HG03575 (cell line): Measurements from ENCODE around the gene PIPOX.

Experiments used
- ATAC-seq: cut with Tn5 transposase; IDR thresholded peaks from one replicate; pipeline ENCODE4 v1.9.1; 2021; ENCODE audit not compliant: unreplicated experiment, insufficient number of reproducible peaks, low FRiP score; ENCODE audit errors: extremely low read depth

The PIPOX gene

DNA sequence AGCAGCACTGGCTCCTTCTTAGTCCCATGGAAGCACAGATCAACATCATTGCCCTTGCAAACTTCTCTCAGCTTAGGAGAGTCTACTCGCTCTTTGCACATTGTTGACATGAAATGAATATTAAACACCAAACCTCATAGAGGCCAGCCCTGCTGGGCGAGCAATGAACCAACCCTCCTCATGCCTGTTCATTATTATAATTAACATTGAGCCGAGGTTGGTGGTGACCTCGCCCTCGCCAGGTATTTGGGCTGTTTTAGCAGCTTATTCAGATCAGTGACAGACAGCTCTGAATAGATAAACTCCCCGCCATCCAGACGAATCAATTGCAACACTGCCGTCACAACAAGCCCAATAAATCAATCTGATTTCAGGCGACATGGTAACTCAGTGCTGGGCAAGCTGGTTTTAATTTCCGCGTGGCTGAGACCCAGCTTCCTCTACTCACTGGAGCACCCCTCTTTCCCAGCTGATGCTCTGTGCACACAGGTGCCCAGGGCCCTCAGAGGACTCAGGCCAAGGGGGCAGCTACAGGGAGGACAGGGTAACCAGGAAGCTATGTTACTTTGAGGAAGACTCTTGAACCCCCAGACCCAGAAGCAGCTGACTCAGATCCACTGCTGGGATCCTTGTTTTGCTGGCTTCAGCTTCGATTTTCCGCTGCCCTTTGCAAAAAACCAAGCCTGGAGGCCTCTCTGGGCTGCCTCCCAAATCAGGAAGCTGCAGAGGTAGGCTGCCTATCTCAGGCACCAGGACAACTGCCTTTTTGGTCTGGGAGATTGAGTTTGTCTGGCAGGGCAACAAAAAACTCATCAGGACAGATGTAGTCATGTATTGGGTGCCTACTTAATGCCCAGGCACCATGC, 26.4 kb upstream of the PIPOX start:
- ATAC-seq, result no peak

DNA sequence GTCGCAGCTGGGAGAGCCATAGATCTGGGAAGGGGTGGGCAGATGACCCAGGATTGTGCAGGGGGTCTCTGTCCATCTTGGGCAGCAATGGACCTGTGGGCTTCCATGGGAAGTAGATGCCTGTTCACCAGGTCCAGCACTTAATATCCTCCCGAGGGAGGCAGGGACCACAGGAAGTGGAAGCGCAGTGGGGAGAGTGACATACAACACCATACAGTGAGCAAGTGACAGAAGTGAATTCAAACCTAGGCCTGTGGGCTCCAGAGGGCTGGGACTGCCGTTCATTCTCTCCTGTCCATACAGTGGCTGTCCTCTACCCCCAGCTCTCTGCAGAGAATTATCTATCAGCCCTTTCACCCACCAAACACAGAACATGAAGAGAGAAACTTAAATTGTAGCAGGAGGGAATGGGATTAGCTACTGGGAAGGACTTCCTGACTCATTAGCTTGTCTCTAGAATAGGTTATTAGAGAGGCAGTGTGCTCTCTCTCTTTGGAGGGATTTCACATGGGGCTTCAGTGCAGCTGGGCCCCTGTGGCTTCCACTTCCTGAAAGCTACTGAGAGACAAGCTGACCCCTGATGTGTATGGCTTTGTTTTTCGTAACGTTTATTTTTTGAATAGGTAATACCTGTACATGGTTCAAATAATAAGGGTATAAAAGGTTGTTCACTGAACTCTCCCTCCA, 24.0 kb upstream of the PIPOX start:
- ATAC-seq, result no peak

DNA sequence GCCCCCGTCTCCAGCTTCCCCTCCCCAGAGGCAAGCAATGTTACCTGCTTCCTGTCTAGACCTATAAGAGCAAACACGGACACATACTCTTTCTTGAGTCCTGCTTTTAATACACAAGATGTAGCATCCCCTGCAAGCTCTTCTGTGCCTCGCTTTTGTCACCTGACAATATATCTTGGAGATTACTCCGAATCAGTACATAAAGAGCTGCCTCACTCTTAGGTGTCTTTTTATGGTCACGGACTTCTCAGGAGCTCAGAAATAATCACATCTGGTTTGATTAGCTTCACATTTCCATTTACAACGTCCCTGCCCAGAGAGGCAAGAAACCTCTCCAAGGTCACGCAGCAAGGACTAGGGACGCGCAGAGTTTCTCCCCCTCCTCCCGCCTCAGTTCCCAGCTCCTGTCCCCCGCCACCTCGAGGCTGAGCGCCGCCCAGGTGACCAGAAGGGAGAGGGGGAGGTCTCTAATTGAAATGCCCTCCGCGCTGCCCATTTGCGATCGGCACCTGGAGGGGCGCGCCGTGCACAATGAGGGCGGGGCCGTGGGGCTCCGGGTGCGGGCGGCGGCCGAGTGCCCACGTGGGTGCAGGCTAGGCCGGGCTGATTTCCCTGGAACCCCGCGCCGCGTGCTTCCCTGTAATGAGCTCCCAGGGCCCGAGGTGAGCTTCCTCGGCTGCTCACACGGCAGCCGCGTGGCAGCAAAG, 23.3 kb upstream of the PIPOX start:
- no peak for ATAC-seq

DNA sequence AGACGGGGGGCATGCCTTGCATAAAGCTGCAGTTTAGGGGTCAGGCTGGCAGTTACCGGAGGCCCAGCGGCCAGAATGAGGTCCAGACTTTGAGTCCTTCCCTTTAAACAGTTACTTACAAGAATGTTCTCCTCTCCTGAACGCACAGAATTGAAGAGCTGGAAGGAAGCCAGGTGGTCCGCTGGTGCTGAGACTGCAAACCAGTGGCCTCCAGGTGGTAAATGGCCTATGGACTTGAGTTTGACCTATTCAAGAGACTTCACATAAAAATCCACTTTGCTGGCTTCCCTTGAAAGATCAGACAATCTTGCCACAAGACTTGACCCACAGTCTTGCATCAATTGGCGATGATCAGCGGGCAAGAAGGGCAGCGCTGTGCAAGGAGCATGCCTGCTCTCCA, 22.4 kb upstream of the PIPOX start:
- ATAC-seq, result no peak

DNA sequence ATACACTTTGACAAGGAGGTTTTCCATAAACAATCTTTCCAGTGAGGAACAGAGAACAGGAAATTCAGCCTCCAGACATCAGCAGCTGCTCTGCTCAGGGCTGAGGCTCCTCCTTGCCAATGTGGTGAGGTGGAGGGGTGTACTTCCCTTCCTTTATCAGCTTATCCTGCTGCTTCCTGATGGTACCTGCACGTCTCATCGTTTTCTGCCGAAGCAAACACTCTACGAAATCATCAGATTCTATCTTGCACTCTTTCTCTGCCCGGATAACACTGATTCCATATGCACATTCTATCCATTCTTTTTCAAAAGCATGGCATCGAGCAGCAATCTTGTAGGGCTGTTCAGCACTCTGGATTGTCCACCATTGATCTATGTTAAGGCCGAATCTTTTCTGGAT, 21.7 kb upstream of the PIPOX start:
- no peak for ATAC-seq

DNA sequence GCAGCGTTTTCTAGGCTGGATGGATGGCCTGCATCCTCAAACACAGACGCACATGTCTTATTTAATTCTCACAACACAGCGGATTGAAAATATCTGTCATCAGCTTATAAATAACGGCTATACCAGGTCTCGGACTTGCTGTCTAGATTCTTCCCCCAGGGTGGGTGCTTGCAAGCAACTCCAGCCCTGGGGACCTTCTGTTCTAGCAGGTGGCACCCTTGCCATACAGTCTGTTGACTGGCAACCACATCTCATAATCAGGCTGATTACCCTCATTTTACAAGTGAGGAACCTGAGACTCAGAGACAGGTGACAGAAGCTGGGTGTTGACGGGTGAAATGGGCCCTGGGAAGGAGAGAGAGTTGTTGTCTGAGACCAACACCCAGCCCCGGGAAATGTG, 20.9 kb upstream of the PIPOX start:
- no peak for ATAC-seq

DNA sequence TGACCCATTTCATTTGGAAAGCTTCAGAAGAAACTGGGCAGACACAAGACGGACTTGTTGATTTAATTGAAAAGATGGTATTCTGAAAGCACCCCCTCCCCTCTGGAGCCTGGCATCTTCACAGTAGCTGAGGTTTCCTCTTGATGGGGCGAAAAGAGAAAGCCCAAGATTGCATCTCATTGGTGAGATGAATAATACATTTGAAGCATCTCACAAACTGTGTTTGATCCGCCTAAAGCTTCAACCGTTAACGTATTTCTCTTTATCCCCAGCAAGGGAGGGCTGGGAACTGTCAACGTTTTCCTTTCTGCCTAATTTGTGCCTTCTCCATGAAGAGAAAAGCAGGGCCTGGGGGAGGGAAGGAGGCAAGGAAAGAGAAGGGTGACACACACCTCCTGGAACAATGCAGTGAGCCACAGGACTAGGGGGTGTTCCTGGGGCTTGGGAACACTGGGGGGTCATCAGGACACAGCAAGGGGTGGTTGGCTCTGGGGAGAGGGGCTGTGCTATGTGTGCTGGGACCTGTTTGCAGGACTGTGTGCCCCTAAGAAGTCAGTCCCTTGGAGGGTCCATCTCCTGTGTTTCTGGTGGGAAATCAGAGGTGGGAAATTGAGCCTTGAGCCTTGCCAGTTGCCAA, 18.5 kb upstream of the PIPOX start:
- no peak for ATAC-seq

DNA sequence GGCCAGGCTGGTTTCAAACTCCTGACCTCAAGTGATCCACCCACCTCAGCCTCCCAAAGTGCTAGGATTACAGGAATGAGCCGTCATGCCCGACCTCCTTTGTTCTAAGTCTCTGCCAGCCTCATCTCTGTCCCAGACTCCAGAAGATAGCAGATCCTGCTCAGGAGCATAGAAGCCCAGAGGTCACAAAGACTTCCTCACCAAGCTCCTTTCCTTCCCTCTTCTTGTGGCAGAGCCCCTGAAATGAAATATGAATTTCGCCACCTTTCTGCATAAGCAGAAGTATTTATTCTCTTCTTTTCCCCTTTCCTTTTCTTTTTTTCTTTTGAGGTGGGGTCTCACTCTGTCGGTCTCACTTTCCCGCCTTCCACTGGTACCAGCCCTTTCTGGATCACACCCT, 11.5 kb upstream of the PIPOX start:
- no peak for ATAC-seq

DNA sequence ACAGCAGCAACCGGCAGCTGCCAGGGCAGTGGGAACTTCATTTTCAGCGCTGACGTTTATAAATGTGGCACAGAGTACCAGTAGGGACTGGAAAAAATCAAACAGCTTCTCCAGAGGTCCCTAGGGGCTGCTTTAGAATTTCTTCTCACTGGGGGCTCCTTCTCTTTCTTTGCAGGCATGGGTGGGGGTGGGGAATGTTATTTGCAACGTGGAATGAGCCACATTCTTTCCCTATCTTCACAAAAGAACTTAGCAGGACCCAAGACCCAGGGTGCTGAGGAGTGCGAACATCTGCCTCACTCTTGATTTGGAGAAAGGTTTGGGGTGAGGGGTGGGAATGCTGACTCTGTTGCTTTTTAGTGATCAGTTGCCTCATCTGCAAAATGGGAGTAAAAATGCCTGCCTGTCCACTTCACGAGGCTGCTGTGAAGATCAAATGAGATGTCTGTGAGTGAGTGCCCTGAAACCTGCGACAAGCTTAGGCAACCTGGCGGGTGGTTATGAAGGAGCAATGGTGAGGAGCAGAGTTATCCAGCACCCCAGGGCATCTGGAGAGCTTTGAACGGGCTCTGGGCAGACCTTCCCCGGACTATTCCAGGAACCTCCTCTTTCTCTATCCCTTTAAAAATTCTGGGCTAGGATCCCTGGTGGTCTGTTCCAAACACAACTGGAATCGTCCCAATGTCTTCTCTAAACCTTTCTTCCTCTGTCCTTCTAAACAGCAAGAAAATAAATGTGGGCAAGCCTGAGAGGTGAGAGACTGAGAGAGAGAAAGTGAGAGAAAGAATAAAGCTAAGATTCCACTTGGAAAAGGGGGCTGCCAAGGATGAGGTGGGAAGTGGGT, 10.7 kb upstream of the PIPOX start:
- ATAC-seq, result no peak

DNA sequence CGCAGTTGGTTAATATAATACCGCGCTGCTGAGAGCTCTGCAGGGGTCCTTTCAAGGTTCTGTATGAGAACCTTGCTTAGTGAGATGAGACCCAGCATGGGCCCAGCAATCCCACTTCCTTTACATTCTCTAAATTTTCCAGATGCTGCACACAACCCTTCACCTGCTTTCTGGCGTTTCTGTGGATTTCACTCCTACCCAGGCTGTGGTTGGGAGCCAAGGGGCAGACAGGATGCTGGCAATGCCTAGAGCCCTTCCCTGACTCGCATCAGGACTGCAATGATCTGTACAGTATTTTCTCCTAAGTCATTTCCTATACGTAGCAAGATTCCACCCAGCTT, 10.1 kb upstream of the PIPOX start:
- ATAC-seq, result no peak

DNA sequence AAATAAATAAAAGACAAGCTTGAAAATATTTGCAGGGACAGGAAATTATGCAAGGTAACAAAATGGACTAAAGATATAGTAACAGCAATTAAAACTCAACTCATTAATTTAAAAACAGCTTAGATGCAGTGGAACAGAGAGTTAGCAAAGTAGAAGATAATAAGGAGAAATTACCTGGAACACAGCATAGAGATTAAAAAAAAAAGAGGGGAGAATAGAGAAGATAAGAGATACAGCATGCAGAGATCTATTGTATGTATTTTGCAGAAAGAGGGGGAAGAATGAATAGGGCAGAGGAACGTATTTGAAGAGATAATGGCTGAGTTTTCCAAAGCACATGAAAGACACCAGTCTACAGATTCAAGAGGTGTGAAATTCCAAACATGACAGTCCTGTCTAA, 8.4 kb upstream of the PIPOX start:
- ATAC-seq, result no peak

DNA sequence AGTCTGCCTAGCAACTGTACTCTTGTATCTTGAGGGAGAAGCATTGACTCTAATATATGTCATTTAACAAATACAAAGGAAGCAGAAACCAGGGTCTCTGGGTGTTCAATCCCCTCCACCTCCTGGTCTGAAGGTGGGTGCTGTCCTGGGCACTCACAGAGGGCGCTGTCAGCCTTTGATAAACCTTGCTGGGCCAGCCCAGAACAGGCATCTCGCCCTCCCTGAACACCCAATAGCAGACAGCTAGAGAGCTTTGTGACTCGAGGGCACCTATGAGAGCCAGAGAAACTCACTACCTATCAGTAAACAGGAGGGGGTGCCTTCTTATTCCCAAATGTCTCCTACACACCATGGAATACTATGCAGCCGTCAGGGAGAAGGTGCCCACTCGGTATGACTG, 6.4 kb upstream of the PIPOX start:
- ATAC-seq, result no peak

DNA sequence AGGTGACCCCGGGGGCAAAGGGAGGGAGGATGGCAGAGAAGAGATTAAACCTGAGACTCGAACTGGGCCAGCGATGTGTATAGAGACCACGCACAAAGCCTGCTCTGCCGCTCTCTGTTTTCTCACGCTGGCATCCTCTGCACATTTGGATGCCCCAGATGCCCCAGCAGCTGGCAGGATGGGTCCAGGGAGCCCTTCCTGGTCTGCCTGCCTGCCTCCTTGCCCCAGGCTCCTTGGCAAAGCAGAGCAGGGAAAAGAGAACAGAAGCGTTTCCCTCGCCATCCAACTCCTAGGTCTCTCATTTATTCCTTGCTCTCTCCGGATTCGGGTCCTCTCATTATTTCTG, 5.2 kb upstream of the PIPOX start:
- no peak for ATAC-seq

DNA sequence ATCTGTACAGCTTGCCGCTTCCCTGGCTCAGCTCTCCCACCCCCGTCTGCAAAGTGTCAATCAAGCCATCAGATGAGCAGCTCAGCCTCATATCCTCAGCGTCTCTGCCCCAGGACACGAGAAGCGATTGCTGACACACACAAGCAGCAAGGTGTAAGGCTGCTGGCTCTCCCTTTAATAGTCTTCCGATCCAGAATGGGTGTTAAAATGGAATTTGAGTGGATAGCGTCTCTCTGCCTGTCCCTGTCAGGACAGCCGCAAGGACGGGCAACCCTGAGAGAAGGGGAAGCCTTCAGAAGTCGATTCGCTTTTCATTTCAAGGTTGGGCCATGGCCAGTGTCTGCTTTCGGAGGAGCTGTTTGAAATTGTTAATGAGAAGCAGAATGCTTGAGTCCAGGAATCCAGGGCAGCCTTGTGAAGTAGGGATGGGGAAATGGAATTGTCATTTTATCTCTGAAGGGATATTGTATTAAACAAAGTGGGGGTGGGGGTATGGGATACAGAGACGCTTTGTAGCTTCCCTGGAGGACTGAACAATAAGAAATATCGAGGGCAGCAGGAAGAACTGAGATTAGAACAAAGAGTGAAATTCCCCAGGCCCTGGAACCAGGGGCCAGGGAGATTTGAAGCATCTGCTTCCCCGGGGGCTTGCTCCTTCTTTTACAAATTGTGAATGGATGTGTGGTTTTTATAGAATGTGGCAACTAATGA, 4.7 kb upstream of the PIPOX start:
- no peak for ATAC-seq

DNA sequence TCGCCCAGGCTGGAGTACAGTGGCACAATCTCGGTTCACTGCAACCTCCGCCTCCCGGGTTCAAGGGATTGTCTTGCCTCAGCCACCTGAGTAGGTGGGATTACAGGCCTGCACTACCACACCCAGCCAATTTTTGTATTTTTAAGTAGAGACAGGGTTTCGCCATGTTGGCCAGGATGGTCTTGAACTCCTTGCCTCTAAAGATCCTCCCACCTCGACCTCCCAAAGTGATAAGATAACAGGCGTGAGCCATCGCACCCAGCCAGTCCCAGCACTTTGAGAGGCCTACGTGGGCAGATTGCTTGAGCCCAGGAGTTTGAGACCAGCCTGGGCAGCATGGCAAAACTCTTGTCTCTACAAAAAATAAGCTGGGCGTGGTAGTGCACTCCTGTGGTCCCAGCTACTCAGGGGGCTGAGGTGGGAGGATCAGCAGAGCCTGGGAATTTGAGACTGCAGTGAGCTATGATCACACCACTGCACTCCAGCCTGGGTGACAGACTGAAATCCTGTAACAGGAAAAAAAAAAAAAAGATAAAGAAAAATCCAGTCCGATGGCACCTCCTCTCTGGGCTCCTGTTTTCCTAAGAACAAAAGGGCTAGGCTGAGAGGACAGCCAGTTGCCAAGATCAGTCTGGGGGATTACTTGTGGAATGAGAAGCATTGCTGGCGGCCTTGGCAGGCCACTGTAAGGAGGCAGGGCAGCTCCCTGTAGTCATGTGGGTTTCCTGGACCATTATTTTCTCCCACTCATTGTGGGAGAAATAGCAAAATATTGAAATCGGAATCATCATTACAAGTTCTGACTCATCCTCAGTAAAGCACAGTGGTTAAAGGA, 3.0 kb upstream of the PIPOX start:
- ATAC-seq, result no peak

DNA sequence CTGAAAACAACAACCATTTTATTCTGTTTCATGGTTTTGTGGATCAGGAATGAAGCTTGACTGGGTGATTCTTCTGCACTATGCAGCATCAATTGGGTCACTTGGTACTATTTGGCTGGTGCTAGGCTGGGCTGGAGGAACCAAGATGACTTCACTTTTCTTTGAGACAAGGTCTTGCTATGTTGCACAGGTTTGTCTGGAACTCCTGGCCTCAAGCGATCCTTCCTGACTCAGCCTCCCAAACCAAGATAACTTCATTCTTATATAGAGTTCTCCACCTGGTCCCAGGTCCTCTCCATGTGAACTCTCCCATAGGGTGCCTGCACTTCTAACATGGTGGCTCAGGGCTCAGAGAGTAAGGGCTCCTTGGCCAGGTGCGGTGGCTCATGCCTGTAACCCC, 1.9 kb upstream of the PIPOX start:
- no peak for ATAC-seq

DNA sequence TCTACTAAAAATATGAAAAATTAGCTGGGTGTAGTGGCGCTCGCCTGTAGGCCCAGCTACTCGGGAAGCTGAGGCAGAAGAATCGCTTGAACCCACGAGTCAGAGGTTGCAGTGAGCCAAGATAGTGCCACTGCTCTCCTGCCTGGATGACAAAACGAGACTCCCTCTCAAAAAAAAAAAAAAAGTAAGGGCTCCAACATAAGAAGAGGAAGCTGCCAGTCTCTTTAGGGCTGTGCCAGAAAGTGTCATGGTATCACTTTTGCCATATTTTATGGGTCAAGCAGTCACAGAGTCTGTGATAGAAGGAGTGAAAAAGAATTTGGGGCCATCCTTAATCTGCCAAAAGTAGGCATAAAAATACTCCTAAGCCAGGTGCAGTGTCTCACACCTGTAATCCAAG, 1.4 kb upstream of the PIPOX start:
- no peak for ATAC-seq
